GM19324 (cell line): ENCODE data around the gene CPNE4.

Source experiments
- ATAC-seq: cut with Tn5 transposase; IDR thresholded peaks from one replicate; pipeline ENCODE4 v1.9.1; 2021; ENCODE audit warnings: mild to moderate bottlenecking, moderate library complexity; ENCODE audit not compliant: unreplicated experiment, low FRiP score

Gene CPNE4

DNA sequence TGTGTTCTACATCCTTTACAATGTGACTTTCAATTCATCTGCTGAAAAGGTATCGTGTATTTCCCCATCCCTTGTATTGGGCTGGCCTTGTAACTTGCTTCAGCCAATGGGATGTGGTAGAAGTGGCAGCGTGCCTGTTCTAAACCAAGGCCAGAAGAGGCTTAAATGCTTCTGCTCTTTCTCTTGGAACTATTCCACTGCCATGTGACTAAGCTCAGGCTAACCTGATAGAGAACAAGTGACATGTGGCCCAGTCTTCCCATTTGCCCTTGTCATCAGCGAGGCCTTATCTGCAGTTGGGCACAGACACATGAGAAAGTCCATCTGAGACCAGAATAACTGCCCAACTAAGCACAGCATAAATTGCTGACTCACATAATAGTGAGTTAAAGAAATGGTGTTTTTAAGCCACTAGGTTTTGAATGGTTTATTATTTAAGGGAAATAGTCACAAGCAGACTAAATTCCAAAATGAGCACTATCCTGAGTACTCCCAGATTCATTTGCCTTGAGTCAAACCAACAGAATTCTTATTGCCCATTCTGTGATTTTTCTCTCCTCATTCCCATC lies 230.2 kb downstream of the CPNE4 start:
- ATAC-seq: no peak

DNA sequence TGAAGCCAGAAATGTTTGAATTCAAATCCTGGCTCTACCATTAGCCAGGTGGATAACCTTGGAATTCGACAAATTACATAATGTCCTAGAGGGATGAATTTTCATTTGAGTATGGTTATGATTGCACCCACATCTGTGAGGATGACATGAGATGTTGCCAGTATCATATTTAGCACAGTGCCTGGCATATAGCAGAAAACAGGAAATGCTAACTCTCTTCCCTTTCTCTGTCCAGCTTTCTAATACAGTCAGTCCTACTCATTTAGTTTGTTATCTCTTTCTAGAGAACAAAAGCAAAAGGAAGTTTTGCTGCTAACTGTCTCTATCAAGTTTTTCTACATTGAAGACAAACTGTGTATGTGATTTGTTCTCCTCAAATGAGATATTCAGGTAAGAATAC lies 231.7 kb downstream of the CPNE4 start:
- no peak for ATAC-seq

DNA sequence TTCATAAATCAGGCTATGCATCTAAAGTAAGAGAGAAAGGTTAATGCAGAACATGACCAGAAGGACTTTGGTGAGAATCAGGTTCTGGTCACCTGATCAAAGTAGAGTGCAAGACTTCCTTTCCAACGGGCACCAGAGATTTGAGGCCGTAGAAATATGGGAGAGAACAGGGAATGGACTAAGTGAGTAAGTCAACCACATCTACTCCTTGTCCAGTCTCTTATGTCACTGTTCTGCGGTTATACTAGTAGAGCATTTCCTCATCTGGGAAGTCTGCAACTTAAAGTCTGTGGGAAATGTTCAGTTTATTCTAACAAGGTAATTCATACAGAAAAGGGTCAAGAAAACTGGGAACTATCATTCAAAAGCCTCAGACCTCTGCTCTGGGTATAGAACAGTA lies 232.8 kb downstream of the CPNE4 start:
- ATAC-seq: no peak

DNA sequence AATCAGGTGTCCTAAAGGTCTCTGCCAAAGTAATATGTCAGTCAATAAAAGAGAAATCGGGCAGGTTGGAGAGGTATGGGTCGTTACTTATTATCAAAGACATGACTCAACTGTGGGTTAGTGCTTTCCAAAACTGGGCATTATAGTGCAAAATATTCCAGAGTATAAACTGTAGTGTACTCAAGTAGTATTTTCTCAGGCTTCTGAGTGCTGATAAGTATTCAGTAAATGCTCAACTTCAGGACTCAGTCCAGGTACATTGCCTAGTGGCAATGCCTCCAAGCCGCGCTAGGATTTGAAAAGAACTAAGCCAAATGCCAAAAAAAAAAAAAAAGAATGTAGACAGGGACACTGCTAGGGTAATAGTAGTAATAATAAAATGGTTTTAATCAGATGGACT lies 233.2 kb downstream of the CPNE4 start:
- no peak for ATAC-seq

DNA sequence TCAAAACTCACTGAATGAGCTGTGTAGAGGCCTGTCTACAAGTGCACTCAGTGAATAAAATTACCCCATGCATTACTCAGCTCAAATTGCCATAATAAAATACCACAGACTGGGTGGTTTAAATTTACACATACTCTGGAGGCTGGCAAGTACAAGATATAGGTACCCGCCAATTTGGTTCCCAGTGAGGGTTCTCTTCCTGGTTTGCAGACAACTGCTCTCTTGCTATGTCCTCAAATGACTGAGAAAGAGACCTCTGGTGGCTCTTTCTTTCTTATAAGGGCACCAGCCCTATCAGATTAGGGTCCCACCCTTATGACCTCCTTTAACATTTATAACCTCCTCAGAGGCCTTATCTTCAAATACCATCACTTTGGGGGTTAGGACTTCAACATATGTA lies 237.0 kb downstream of the CPNE4 start:
- ATAC-seq: no peak

DNA sequence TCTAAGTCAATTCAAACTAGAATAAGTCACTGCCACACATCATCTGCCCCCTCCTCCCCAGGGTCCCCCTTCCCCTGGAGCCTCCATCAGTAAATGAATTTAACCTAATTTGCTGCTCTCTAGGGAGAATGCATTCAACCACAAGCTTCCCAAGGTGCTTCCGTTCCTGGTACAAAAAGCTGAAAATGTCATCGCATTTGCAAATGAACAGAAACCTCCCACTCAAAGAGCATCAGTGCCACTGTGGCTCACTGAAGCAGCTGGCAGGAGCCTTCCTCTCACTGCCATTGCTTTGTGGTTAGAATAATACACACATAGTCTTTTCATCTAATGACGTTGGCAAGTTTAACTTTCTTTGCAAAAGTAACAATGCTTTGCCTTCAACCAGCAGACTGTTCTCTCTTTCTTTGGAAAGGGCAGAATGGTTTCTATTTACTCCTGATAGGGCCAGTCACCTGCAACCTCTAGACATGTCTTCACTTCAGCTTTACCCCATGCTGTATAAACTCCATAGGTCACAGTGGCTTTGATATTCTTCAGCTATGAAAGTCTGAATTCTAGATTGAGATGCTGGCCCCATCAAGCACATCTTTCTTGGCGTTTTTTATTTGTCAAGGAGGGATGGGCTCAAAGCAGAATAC lies 238.1 kb downstream of the CPNE4 start:
- ATAC-seq: peak; percentile 87

DNA sequence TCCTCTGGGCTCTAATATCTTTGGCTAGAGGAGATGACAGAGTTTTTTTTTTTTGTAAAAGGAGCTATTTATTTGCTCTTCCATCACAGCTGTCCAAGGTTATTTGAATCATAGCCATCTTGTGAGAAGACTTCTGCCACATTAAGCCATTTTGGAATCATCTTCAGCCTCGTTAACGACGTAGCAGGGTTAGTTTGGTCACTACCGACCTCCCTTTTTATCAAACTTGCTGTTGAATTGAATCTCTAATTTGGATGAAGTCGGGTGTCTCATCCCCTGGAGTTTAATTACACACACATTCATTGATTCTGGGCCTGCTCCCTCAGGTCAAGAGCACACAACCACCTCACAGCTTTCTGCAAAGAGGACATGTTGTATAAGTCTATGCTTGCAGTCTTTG lies 238.7 kb downstream of the CPNE4 start:
- peak; percentile 21 for ATAC-seq

DNA sequence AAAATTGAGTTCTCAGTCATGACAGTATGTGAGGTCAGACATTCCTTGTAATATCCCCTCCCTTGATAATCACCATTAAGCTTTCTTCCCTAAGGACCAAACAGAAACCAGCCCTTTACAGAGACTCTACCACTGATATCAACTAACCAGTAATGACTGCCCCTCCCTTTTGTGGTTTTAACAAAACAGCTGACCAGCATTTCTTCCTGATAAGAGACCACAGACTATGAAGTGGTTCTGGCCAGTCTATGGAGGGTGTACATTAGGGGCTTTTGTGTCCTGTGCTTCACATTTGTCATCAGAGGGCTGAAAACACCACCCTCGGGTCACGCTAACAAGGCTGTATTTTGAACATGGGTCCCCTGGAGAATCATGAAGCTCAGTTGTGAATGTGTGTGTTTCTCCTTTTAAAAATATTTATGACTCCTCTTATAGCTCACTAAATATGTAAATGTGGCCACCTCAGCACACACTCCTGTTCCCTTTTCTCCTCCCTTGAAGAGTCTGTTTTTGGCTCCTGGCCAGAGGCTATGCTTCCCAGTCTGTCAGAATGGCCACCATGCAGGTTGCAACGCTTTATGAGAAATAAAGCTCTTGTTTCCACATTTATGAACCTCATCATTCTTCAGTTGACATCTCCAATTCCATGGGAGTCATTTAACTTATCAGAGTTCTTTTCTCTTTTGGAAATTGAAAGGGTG lies 239.3 kb downstream of the CPNE4 start:
- no peak for ATAC-seq

DNA sequence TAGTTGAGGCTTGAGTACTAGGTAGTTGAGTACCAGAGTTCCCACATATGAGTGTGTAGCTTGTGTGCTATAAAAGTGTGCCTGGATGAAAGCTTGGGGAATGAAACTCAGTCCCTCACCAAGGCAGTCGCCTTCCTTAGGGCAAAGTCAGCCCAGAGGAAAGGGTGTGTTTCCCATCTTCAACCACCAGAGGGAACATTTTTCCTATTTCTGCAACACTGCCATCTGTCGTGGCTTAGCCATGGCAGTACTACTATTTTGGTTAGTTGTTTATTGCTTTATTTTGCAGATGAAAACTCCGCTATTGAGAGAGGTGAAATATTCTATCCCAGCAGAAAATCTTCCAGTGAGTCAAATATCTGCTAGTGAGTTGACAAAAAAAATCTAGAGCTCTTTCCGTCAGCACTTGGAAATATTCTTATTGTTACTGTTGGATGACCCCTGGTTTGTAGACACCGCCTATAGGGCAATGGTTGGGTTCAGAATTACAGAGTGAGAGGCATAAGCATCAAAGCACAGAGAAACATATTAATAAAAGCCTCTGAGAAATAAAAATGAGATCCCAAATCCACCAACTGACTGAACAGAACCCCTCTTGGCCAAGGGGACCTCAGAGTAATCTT lies 239.9 kb downstream of the CPNE4 start:
- ATAC-seq: no peak

DNA sequence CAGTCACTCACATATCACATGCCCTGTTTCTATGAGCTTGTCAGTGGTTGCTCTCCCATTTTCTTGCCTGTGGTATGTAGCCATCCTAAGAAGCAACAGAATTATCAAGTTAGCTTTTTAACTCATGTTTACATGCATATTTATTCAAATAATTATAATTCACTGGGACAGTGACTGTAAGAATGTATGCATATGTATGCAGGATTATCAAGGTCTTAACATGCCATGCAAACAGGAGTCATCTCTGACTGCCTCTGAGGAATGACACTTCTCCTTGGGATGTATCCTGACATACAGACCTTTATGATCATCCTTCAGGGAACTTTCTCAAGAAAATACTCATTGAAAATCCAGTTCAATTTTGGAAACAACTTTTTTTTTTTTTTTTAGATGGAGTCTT lies 240.9 kb downstream of the CPNE4 start:
- ATAC-seq: no peak

DNA sequence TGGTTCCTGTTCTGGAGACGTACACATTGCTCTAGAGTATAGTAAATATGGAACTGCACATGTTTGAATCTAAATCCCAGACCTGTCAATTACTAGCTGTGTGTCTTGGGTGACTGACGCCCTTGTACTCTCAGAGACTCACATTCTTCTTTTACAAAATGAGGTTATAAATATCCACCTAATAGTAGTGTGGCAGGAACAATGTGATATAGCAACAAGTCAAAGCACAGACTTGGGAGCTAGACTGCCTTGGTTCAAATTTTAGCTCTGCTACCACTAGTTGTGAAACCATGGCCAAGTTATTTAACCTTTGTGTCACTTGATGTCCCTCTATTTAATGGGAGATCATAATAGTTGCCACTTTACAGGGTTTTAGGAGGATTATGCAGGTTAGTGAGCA lies 245.6 kb downstream of the CPNE4 start:
- ATAC-seq: no peak

DNA sequence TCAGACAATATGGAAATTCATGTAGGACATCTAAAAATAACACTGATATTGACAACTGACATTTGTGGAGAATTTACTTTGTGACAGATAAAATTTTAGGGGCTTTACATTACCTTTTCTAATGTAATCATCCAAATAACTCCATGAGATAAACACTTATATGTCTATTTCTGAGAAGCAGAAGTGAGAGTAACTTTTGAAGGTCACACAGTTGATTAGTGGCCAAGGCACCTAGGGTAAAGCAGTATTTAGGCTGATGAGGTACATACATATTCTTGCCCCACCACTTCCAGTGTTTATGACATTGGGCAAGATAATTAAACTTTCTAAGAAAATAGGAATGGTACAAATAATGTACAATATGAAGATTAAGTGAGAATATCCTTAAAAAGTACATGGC lies 248.4 kb downstream of the CPNE4 start:
- no peak for ATAC-seq

DNA sequence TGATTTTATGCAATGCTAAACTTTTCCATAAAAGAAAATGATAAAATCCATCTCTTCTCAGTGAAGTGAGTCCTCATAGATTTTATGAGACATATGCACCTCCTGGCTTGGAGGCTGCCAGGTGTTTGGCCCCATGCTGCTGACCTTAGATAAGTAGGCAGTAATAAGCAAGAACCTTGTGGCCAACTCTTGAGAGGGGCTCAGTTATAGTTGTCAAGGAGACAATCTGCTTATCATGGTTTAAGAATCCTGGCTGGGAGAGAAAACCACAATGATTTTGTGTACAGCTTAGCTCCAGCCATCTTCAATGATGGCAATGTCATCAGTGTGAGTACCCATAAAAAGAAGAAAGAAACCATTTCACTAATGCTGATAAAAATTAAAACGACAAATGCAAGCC lies 252.1 kb downstream of the CPNE4 start:
- no peak for ATAC-seq

DNA sequence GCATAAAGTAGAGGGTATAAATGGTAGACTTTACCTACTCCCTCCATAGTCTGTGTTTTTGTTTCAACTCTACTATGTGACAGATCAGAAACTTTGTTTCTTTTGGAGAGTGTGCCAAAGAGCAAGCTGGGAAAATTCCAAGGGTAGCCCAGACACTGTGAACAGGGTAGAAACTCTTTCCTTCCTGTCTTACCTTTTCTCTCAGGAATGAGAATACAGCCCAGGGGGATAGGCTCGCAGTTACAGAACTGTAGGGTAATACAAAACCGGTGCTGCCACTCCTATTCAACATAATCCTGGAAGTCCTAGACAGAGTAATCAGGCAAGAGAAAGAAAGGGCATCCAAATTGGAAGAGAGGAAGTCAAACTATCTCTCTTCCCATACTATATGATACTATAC lies 256.3 kb downstream of the CPNE4 start:
- no peak for ATAC-seq

DNA sequence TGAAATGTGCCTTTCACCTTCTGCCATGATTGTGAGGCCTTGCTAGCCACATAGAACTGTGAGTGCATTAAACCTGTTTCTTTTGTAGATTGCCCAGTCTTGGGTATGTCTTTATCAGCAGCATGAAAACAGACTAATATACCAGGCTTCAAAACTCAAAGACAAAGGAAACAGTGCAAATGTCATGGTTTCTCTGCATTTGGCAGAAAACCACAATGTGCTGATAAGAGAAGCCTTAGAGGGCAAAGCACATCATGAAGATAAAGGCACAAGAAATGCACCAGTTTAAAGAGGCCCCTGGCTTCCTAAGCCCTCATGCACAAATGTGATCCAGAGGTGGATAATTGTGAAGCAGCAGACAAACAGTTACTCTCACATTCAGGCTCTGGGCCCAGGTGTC lies 259.2 kb downstream of the CPNE4 start:
- no peak for ATAC-seq

DNA sequence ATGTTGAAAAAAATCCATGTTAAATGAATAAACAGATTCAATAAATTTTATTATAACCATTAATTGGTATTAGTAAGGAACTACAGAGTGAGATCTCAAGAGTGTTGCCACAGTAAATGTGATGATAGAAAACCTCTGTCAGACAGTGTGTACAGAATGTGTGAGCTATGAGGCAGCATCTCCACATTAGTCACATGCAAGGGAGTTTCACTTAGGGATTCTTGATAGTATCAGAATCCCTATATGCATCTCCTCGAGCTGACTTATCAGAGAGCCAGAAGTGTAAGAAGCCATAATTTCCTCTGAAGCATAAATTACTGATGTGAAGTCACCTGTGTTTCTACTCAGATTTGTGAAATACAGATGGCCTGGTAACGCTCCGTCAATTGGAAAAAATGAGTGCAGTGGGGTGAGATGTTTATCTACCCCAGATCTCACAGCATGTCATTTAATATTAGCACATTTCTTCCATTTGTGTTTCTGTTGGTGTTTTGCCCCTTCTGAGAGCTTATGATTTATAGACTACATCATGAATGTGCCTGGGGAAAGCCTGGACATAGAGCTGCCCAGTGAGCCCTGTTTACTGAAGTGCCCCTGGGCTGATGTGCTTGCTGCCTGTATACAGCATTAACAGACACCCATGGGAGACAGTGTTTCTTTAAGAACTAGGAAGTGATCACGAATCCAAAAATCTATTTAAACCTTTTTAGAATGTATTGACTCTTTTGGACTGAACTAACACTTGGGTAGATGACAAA lies 262.4 kb downstream of the CPNE4 start:
- no peak for ATAC-seq

DNA sequence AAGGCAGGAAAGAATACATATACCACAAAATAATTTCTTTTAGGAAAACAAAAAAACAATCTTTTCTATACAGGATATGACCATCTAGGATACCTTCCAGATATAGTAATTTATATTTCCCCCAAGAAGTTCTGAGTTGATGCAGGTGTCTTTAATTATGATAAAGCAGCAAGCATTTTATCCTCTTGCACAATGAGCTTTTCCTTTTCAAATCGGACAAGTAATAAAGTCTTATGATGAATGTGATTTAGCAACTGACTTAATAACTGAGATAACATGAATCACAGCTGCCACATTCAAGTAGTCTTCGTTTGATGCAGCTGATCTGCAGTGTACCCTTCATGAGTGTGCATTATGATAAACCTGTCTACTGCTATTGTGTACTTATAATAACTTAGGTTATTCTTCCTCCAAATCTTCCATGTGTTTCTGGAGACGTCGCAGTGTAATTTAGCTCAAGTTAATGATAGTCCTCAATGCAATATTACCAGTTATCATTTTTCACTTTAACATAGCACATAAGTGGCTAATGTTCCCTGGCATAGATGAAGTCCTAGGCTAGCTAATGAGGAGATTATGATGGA lies 271.7 kb downstream of the CPNE4 start:
- ATAC-seq: no peak

DNA sequence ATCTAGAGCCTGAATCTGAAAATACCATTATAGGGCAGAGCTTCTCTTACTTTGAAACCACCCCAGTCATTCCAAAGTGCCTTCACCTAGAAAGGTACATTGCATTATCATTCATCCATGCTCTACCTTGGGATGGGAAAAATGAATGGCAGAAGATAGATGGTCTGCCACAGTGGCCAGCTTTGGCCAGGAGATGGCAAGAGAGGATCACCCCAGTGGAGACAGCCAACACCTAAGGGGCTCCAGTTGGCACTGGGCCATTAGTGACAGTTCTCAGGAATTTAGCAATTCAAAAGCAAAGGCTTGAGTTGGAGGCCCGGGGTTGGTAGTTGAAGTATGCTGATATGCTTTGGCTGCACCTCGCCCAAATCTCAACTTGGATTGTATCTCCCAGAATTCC lies 278.4 kb downstream of the CPNE4 start:
- no peak for ATAC-seq

DNA sequence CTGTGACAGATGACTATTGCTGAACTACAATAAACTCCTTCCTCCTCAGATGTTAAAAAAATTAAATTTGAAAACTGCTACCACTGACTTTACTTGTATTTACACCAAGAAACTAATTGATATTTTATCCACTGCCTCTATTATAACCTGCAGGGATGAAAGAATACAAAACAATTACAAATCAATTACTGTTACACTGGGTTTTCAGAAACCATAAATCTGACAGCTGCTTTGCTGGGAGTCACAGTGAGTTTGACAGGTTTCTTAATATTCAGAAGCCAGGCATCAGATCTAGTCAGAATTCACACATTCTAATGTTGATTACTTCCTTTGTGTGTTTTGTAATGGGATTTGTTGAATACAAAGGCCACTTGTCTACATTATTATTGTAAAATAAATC lies 279.4 kb downstream of the CPNE4 start:
- no peak for ATAC-seq

DNA sequence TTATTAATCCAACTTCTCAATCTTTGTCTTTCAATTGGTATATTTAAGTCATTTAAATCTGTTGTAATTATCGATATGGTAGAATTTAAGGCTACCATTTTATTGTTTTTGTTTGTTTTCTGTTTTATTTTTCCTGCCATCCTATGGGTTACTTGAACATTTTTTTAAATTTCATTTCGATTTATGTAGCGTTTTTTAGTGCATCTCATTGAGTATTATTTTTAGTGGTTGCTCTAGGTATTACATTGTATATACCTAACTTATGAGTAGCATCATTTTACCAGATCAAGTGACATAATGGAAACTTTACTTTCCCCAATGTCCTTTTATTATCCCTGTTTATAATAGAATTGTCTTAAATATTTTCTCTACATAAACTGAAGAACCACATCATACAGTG lies 284.6 kb downstream of the CPNE4 start:
- ATAC-seq: no peak

DNA sequence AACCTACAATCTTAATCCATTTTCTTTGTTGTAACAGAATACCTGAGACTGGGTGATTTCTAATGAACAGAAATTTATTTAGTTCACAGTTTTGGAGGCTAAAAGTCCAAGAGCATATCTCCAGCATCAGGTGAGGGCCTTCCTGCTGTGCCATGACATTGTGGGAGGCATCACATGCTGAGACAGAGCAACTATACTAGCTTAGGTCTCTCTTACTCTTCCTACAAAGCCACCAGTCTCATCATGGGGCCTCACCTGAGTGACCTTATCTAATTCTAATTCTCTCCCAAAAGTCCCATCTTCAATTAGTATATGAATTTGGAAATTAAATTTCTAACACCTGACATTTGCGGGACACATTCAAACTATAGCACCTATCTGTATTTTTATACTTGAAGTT lies 285.0 kb downstream of the CPNE4 start:
- no peak for ATAC-seq
